ENCODE results near the gene C16orf87. TPM values are rescaled to one million over a fixed set of nuclear protein-coding genes. Genes with fewer than 3 reads are reported as not detected.

C16orf87 gene
- total RNA-seq, 1 donor from 2014 or later: 10.1 TPM

GRCh38 chr16:46845952-46846351, 15.0 kb upstream of the C16orf87 start:
- Histone ChIP-seq H3K27me3 (ENCODE audit: control insufficient read depth, insufficient read depth, low read length) (peaks cover 9% of the 10 kb centered on the region), H3K4me3 (ENCODE audit: low read depth, low read length) (no peak overlapping the region), H3K36me3 (ENCODE audit: control insufficient read depth, insufficient read depth, low read length) (no peaks in the 10 kb centered on the region)
- TF ChIP-seq CTCF (IDR thresholded peaks at IDR 0.05; ENCODE audit: insufficient read depth, low read length, poor library complexity, severe bottlenecking): no peak
- no peak for DNase-seq (ENCODE audit: low read depth)

GRCh38 chr16:46844771-46845170, 13.8 kb upstream of the C16orf87 start:
- Histone ChIP-seq H3K4me3 (ENCODE audit: low read depth, low read length) (no peak overlapping the region), H3K27me3 (ENCODE audit: control insufficient read depth, insufficient read depth, low read length) (peaks cover 9% of the 10 kb centered on the region), H3K36me3 (ENCODE audit: control insufficient read depth, insufficient read depth, low read length) (no peaks in the 10 kb centered on the region)
- no peak for TF ChIP-seq CTCF (IDR thresholded peaks at IDR 0.05; ENCODE audit: insufficient read depth, low read length, poor library complexity, severe bottlenecking)
- no peak for DNase-seq (ENCODE audit: low read depth)

- H3K27me3 ChIP-seq (ENCODE audit: control insufficient read depth, insufficient read depth, low read length): peaks cover 9% of the 10 kb centered on the region
- no peak overlapping the region for H3K4me3 ChIP-seq (ENCODE audit: low read depth, low read length)
- H3K36me3 ChIP-seq (ENCODE audit: control insufficient read depth, insufficient read depth, low read length): no peaks in the 10 kb centered on the region
- DNase-seq (ENCODE audit: low read depth): no peak
- no peak for TF ChIP-seq CTCF (IDR thresholded peaks at IDR 0.05; ENCODE audit: insufficient read depth, low read length, poor library complexity, severe bottlenecking)
These were observed 13.1 kb upstream of the C16orf87 start for GRCh38 chr16:46843898-46844642.

- no peak for TF ChIP-seq CTCF (IDR thresholded peaks at IDR 0.05; ENCODE audit: insufficient read depth, low read length, poor library complexity, severe bottlenecking)
- Histone ChIP-seq H3K27me3 (ENCODE audit: control insufficient read depth, insufficient read depth, low read length) (peaks cover 9% of the 10 kb centered on the region), H3K4me3 (ENCODE audit: low read depth, low read length) (no peak overlapping the region), H3K36me3 (ENCODE audit: control insufficient read depth, insufficient read depth, low read length) (no peaks in the 10 kb centered on the region)
- no peak for DNase-seq (ENCODE audit: low read depth)
These were observed 11.4 kb upstream of the C16orf87 start for GRCh38 chr16:46842192-46842895.

GRCh38 chr16:46839986-46840443, 9.0 kb upstream of the C16orf87 start:
- peaks cover 9% of the 10 kb centered on the region for H3K27me3 ChIP-seq (ENCODE audit: control insufficient read depth, insufficient read depth, low read length)
- no peaks in the 10 kb centered on the region for H3K36me3 ChIP-seq (ENCODE audit: control insufficient read depth, insufficient read depth, low read length)
- no peak for TF ChIP-seq CTCF (IDR thresholded peaks at IDR 0.05; ENCODE audit: insufficient read depth, low read length, poor library complexity, severe bottlenecking)
- no peak for DNase-seq (ENCODE audit: low read depth)
- no peak overlapping the region for H3K4me3 ChIP-seq (ENCODE audit: low read depth, low read length)
